HuH-7 (cell line): ENCODE results near the gene MAPRE3.
"Not testable (repeated sequence)": the region's sequence is repeated elsewhere in the genome, so short reads cannot be mapped to it uniquely, and the experiment has no call there.

Experiments used
- DNase-seq: peaks from one replicate; pipeline ENCODE4 v3.0.0; 2011; ENCODE audit warnings: low spot score

Gene MAPRE3

GRCh38 chr2:26970244-26970927 is at the start of gene MAPRE3:
Gene MAPRE3 (plus strand): TSS chr2:26970637. CDS start chr2:27022219, 51,582 bp downstream.
- peak; percentile 92 for DNase-seq

- DNase-seq: no peak
These were observed 49.1 kb upstream of the MAPRE3 start for GRCh38 chr2:26921323-26921722.

GRCh38 chr2:26922405-26923188 is 47.8 kb upstream of the MAPRE3 start:
- DNase-seq: peak; percentile 81

GRCh38 chr2:26923189-26923466 is 47.3 kb upstream of the MAPRE3 start:
- not testable (repeated sequence) for DNase-seq

- no peak for DNase-seq
These were observed 45.7 kb upstream of the MAPRE3 start for GRCh38 chr2:26924731-26925099.

GRCh38 chr2:26925100-26925791 is 45.2 kb upstream of the MAPRE3 start:
- peak; percentile 60 for DNase-seq

GRCh38 chr2:26927221-26927620 is 43.2 kb upstream of the MAPRE3 start:
- DNase-seq: no peak

GRCh38 chr2:26932974-26933373 is 37.5 kb upstream of the MAPRE3 start:
- no peak for DNase-seq

- DNase-seq: no peak
These were observed 36.8 kb upstream of the MAPRE3 start for GRCh38 chr2:26933431-26934334.

- no peak for DNase-seq
These were observed 36.1 kb upstream of the MAPRE3 start for GRCh38 chr2:26934335-26934724.

GRCh38 chr2:26934985-26935384 is 35.5 kb upstream of the MAPRE3 start:
- no peak for DNase-seq

- no peak for DNase-seq
These were observed 33.6 kb upstream of the MAPRE3 start for GRCh38 chr2:26936855-26937254.

GRCh38 chr2:26938399-26939118 is 31.9 kb upstream of the MAPRE3 start:
- no peak for DNase-seq

- no peak for DNase-seq
These were observed 30.4 kb upstream of the MAPRE3 start for GRCh38 chr2:26940001-26940400.

GRCh38 chr2:26941486-26941885 is 29.0 kb upstream of the MAPRE3 start:
- no peak for DNase-seq

- peak; percentile 85 for DNase-seq
These were observed 27.7 kb upstream of the MAPRE3 start for GRCh38 chr2:26942543-26943295.

- no peak for DNase-seq
These were observed 24.3 kb upstream of the MAPRE3 start for GRCh38 chr2:26945991-26946750.

- DNase-seq: no peak
These were observed 23.3 kb upstream of the MAPRE3 start for GRCh38 chr2:26946841-26947784.

GRCh38 chr2:26948800-26949199 is 21.6 kb upstream of the MAPRE3 start:
- no peak for DNase-seq
